Suppressor macrophage treated with lipopolysaccharide for 4 hours (primary cell): Measurements from ENCODE around the gene AKR7A3.
A peak's percentile ranks its signal among the peaks of the same experiment; 100 is the strongest.

ENCODE experiments used
- DNase-seq: peaks from one replicate; pipeline ENCODE4 v3.0.0-alpha.2; 2020

The AKR7A3 gene

DNA sequence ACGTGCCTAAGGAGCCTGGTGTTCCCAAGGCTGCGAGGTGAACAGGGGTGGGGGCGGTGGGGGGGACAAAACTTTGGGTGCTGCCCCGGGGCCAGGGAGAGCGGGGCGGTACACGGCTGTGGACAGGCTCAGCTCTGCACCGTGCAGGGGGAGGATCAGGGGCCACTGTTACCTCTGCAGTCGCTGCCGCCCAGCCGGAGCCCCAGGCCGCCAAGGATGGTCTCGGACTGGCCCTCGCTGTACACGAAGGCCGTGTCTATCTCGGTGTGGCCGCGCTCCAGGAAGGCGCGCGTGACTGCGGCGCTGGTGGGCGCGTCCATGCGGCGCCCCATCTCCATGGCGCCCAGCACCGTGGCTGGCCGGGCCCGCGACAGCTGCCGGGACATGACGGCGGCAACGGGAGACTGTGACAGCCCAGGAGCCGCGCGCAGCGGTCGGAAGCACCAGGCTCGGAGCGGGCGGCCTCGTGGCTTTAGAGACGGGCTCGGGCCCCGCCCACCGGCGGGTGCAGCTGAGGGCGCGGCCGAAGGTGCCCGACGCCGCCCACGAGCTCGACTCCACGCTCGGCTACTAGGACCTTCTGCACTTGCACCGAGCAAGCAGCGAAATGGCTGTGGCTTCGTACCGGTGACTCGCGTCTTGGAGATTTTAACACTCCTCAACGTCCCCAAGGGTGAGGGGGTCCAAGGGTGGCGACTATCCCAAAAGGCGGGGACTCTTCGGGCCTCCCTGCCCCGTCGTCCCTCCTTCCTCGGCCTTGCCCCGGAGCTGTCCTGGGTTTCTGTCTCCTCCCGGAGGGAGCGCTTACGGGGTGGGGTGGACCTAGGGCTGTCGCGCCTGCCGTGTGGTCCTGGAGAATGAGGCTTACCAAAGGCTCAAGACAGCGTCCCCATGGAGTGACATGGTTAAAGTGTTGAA is at the start of gene AKR7A3:
Gene AKR7A3 (minus strand): TSS at position 447 of the 918 bp plus-strand sequence. CDS start 61 bp downstream, at position 386.
- DNase-seq: peak; percentile 60

DNA sequence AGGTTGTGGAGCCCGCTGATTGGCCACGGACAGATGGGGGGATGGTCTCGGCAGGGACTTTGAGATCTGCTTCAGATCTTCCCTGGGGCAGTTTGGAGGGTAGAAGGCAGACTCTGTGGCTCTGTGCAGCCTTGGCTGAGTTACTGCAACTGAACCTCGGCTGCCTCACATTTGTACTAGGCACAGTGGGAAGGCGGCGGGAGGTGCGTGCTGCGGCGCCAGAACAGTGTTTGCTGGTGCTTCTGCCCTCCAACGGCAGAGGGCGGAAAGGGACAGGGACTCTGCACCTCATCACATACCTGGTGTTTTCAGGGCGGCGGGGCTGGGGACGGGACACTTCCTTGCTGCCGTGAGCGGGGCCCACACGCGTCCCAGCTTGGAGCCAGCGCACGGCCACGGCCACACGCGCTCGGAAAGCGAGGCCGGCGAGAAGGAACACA is 49.8 kb upstream of the AKR7A3 start:
- DNase-seq: no peak

DNA sequence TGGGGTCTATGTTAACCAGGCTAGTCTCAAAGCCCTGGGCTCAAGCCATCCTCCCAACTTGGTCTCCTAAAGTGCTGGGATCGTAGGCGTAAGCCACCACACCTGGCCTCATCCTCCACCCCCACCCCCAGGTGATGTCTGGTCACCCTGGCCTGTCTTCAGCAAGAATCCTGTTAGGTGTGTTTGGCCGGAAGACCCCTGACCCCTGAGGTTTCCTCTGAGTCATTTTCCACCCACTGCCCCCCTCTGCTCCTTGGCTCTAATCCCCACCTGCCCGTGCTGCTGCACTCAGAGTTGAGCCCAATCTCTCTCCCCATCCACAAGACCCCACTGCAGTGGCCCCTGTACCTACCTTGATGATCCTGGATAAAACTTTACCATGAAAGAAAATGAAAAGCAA is 48.7 kb upstream of the AKR7A3 start:
- no peak for DNase-seq

DNA sequence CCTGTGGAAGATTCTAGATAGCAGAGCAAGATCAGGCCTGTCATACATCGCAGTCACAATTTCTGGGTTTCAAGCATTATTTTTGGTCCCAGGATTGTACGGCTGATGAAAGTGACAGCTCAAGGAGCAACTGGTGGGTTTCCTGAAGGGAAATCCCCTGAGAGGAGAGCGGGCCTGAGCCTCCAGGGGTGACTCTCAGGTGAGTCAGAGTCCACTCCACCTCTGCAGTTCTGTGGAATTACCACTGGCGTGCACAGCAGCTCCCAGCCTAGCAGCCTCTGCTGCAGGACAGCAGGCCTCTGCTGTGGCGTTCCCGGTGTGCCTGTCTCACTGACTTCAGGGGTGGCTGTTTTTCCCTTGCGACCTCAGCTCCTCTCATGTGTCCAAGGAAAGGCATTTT is 48.0 kb upstream of the AKR7A3 start:
- DNase-seq: no peak

DNA sequence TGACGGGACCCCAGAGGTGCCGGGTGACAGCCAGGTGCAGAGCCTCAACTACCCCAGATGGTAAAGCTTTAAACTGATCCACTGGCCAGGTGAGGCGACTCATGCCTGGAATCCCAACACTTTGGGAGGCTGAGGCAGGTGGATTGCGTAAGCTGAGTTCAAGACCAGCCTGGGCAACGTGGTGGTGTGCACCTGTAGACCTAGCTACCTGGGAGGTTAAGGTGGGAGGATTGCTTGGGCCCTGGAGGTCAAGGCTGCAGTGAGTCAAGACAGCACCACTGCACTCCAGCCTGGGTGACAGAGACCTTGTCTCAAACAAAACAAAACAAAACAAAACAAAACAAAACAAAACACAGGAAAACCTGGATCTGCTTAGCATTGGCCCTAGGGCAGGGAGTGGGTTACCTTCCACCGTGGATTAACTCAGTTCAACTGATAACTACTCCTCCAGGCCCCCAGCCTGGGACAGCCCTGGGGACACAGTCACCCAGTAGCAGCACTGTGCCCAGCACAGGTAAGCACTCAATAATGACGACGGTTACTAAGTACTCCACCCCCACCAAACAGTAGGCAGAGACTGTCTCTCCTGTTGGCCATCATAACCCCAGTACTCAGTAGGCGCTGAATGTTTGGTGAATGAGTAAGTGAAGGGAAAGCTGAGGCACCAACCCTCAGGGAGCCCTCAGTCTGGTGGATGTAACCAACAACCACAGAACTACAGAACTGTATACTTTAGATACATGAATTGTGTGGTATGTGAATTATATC is 45.2 kb upstream of the AKR7A3 start:
- no peak for DNase-seq

DNA sequence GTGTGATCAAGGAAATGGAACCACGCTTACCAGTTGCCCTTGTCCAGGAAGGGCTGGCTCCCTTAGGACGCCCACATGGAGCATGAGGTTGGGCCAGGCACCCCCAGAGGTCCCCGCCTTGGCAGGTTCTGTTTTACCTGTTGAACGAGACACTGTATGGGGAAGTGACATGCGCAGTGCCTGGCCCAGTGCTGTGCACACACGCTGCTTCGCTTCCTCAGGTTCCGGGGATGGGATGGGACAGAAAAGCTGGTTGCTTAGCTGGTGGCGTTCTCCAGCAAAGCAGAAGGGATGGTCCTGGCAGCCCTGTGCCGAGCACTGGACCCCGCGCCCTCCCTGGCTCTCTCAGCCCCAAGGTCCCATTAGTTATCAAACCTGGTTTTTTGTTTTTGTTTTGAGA is 44.3 kb upstream of the AKR7A3 start:
- DNase-seq: no peak

DNA sequence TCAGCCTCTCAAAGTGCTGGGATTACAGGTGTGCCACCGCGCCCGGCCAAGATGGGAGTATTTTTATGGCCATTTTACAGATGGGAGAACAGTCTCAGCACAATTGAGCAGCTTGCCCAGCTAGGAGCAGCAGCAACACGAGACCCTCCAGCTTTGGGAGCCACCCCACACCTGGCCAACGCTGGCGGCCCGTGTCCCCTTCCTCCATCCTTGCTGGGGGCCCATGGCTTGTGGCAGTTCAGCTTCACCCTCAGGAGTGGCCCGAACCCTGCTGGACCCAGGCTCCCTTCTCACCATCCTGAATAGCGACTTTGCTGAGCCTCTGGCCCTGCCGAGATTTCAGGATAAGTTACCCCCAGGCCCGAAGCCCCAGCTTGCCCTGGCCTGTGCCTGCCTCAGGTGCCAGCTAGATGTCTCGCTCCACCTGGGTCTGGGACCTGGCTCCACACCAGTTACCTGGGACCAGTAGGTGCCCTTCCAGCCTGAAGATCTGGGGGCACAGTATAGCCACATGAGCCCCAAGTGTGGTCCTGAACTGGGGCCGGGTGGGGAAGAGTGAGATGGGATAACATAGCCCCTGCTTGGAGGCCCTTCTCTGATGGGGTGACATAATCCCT is 42.8 kb upstream of the AKR7A3 start:
- no peak for DNase-seq

DNA sequence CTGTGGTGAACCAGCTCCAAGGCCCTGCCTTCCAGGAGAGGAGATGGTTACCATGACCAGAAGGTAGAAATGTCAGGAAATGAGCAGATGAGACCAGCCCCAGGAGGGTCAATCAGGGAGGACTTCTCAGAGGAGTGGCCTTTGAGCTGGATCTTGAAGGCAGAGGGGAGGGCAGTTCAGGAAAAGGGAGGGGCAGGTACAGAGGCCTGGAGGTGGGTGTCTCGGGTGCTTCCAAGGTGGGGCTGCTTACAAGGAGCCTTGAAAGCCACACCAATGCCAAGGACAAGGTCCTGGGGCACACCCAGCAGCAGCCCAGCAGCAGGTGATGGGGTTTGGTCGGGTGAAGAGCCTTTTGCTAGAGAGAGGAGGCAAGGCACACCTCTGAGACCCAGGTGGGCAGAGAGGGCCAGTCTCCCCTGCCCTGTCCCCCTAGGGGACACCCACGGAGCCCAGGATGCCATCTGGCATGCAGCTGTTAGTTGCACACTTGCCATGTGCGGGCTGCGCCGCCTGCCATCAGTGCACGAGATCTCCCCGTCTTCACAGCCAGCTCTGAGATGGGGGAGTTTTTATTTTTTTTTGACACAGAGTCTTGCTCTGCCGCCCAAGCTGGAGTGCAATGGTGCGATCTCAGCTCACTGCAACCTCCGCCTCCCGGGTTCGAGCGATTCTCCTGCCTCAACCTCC is 42.0 kb upstream of the AKR7A3 start:
- no peak for DNase-seq

DNA sequence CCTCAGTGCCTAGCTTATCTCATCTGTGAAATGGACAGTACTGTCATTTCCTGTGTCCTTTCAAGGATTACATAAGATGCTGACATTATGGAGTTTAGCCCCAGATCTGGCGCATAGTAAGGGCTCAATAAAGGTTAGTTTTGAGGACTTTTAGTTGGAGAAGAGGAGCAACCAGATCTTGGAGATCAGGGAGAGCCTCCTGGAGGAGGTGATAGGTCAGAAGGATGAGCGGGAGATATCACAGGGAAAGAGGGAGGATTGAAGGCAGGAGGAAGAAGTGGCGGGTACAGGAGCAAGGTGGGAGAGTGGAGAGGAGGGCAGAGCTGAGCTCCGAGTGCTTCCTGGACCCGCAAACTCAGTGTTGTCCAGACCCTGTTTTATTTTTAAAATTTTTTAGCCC is 41.0 kb upstream of the AKR7A3 start:
- no peak for DNase-seq

DNA sequence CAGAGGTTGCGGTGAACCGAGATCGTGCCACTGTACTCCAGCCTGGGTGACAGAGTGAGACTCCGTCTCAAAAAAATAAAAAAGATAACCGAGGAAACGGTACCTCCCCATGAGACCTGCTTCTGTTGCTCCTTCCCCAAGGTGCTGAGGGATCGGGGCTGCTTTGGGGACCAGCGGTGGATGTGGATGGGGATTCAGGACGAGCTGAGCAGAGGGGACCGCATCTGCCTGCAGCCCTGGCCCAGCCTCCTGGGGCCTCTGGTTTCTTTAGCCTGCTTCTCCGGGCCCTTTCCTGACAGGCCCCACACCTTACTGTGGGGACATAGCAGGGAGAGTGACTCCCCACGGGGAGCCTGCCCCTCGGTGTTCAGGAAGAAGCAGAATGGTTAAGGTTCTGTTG is 40.6 kb upstream of the AKR7A3 start:
- DNase-seq: no peak

DNA sequence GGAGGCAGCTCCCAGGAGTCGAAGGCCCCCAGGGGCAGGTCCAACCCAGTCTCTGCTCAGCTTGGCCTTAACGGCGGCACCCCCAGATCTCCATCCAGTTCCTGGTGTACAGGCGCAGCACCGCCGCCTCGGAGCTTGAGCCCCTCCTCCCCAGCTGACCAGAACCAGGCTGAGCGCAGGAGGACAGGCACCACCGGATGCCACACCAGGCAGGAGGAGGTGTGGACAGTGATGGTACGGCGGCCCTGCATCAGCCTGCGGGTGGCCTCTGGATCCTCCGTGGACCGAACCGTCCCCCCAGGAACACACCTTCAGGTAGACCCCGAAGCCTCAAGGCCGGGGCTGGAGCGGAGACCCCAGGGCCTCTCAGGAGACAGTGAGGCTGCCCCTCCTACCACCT is 39.9 kb upstream of the AKR7A3 start:
- no peak for DNase-seq

DNA sequence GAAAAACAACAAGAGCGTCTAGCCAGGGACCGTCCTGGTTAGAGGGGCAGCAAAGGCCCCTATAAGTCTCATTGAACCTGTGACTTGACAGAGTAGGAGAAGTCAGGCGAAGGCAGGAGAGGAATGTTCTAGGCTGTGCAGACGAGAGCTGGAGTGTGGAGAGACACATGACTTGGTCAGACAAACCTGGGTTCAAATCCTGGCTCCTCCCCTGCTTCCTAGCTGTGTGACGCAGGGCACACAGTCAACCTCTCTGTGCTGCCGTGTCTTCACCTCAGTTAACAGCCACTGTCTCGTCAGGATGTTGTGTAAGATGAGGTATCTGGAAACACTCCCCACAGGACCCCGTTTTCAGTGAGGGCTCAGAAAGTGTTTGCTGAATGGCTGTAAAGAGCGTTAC is 39.2 kb upstream of the AKR7A3 start:
- DNase-seq: no peak

DNA sequence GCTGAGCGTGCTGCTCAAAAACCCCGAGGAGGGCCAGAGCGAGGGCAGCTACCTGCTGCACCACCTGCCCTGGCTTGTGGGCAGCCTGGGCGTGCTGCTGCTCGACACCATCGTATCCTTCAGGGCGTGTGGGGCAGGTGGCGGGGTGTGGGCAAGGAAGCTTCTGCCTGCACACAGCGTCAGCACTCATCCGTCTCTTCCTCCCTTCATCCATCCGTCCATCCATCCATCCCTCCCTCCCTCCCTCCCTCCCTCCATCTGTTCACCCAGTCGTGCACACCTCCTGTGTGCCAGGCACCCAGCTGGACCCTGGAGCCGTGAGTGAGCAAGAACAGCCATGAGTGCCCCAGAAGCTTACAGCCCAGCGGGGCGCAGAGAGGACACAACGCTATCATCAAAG is 38.7 kb upstream of the AKR7A3 start:
- DNase-seq: no peak

DNA sequence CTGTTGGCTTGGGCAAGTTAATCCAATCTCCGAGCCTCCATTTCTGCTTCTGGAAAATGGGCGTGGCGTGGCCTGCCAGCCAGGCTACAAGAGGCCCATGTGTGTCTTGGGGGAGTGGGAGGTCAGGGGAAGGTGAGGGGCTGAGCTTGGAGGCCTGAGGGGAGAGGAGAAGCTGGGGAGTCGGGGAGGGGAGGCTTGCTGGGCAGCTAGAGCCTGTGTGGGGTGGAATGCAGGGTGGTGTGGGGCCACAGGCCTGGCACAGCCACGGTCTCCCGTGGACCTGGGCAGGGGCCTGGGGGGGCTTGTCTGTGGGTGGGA is 38.1 kb upstream of the AKR7A3 start:
- no peak for DNase-seq

DNA sequence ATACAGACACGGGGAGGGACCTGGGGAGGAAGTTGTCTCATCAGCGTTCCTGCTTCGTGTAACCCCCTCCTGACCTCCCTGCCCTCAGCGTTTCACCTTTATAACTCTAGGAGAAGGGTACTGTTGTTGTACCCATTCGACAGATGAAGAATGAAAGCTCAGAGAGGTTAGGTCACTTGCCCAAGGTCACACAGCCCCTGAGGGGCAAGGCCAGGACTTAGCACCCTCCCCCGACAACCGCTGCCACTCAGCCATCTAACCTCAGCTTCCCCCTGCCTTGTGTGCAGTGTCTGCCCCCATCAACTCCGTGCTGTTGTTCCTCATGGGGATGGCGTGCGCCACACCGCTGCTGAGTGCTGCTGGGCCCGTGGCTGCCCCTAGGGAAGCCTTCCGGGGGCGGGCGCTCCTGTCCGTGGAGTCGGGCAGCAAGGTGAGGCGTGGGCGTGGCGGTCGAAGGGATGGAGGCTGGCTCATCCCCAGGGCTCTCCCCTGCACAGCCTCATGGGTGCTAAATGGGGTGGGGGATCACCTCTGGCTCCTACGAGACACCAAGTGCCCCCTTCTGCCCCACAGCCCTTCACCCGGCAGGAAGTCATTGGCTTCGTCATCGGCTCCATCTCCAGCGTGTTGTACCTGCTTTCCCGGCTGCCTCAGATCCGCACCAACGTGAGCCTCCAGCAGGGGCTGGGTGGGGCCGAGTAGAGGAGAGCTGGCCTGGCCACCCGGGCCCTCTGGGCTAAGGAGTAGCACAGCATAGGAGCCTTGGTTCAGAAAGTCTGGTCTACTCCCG is 37.6 kb upstream of the AKR7A3 start:
- no peak for DNase-seq

DNA sequence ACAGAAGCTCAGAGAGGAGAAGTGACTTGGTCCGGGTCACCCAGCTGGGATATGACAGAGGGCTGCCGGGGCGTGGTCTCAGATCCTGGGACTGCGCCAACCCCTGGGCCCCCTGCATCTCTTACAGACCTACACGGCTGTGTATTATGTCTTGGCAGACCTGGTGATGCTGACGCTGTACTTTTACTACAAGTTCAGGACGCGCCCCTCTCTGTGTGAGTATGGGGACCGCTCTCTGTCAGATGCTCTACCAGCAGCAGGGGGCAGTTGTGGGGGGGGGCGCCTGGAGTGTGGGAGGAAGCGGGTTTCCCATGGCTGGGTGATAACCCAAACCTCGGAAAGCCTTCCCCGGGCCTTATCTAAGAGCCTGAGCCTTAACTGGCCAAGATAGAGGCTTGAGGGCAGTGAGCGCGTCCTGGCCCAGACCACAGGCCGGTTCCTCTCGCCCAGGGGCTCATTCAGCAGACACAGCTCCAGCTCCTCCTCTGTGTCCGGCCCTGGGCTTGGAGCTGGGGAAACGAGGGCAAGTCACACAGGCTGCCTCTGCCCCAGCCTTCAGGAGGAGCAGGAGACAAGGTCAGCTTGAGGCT is 36.9 kb upstream of the AKR7A3 start:
- DNase-seq: no peak

DNA sequence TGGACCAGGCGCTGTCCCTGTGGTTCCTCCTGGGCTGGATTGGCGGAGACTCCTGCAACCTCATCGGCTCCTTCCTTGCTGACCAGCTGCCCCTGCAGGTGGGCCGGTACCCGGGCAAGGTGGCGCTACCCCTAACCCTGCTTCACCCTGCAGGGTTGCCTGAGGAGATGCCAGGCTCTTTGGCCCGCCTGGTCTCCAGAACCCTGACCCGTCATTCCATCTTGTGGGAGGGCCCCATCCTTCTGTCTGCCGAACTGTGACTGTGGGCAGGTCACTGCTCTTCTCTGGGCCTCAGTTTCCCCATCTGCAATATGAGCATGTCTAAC is 36.1 kb upstream of the AKR7A3 start:
- DNase-seq: no peak

DNA sequence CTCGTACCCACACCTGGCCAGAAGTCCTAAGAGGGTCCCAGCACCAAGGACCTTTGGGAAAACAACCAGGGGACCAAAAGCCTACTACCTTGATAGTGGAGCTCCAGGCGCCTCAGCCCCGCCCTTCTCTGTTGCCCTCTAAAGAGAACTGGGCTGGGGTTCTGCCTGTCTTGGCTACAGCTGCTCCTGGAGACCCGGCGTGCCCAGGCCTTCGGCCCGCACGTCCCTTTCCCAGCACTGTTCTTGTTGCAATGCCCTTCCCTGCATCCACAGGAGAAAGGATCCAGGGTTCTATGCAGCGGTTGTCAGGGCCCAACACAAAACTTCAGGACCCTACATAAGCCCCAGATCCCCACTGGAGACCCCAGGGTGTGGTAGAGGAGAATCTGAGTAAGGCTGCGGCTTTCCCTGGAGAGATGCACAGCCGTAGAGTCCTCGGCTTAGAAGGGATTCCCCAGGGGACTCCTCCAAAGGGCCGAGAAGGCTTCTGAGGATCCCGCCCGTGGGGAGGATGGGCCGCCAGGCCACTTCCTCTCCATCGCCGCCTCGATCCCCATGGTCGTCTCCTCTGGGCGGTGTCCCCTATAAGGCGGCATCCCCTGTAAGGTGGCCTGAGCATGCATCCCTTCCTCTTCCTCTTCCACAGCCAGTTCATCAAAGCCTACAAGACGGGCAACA is 35.6 kb upstream of the AKR7A3 start:
- DNase-seq: no peak

DNA sequence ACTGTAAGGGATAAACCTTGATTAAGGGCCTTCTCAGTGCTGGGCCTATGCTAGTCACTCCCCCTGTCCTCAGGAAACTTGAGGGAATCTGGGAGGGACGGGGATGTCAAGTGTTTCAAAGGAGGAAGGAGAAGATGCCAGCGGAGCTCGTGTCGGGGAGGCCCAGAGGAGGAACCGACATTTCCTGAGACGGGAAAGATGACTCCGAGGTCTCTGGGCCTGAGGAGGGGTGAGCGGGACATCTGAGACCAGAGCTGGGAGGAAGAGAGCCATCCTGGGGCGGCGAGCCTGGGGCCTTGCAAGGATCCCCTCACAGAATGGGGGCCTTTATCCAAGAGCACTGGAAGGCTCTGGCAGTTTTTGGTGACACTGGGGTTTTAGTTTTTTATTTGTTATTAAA is 33.9 kb upstream of the AKR7A3 start:
- DNase-seq: peak; percentile 41

DNA sequence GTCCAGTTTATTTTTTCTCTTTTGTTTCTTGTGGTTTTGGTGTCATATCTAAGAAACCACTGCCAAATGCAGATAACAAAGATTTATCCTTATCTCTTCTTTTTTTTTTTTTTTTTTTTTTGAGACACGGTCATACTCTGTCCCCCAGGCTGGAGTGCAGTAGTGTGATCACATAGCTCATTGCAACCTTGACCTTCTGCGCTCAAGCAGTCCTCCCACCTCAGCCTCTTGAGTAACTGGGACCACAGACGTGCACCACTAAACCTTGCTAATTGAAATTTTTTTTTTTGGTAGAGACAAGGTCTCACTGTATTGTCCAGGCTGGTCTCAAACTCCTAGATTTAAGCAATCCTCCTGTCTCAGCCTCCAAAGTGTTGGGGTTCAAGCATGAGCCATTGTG is 32.5 kb upstream of the AKR7A3 start:
- DNase-seq: no peak

DNA sequence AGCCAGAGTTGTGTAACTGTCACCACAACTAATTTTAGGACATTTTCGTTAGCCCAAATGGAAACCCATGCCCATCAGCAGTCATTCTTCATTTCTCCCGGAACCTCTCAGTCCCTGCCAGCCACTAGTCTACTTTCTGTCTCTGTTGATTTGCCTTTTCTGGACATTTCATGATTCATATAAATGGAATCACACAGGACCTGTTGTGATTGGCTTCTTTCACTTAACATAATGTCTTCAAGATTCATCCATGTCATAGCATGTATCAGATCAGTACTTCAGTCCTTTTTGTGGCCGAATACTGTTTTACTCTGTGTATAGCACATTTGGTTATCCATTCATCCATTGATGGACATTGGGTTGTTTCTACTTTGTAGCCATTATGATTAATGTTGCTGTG is 30.6 kb upstream of the AKR7A3 start:
- no peak for DNase-seq
